H1 (cell line): ENCODE measurements around the gene OR51B6. TPM values are rescaled to one million over a fixed set of nuclear protein-coding genes. Genes with fewer than 3 reads are reported as not detected.

Source experiments
- CTCF ChIA-PET: fragments of 300-600 bp; sonication (Branson Sonifier 250); formaldehyde crosslinking; loops from one replicate; lab custom pipeline; 2021; ENCODE audit not compliant: partially characterized antibody; lab: Charles Lee
- POLR2A ChIA-PET: fragments of 300-600 bp; sonication (Branson Sonifier 250); formaldehyde crosslinking; loops from one replicate; lab custom pipeline; 2021; ENCODE audit warnings: inconsistent platforms; ENCODE audit not compliant: partially characterized antibody; lab: Charles Lee
- DNase-seq, 2 experiments: peaks; one replicate each; pipeline versions ENCODE4 v3.0.0 to v3.0.0-alpha.2; 2010 to 2022; ENCODE audit warnings: low spot score in 2 of 2, low read depth in 1 of 2, mixed read lengths in 1 of 2
- FAIRE-seq: peaks from 2 replicates; lab custom pipeline; 2011; peaks lifted over from hg19 to GRCh38; lab: Jason Lieb, UNC
- H2AFZ ChIP-seq: 2 replicates; pipeline ENCODE4 v1.8.1; 2012; ENCODE audit warnings: low read length, inconsistent platforms
- H2AK5ac ChIP-seq: 2 replicates; pipeline ENCODE4 v1.6.1; 2013; ENCODE audit warnings: low read depth, low read length
- H2BK120ac ChIP-seq: replicated peaks from 2 replicates; pipeline ENCODE3; 2013; ENCODE audit warnings: low read depth, low read length, inconsistent platforms
- H2BK12ac ChIP-seq: 2 replicates; pipeline ENCODE4 v1.6.1; 2013; ENCODE audit warnings: low read depth, low read length
- H2BK15ac ChIP-seq: 2 replicates; pipeline ENCODE4 v1.6.1; 2013; ENCODE audit warnings: low read length
- H2BK20ac ChIP-seq: 2 replicates; pipeline ENCODE4 v1.6.1; 2013; ENCODE audit warnings: low read length
- H2BK5ac ChIP-seq: 2 replicates; pipeline ENCODE4 v1.6.1; 2013; ENCODE audit warnings: low read depth, low read length
- H3K14ac ChIP-seq: 2 replicates; pipeline ENCODE4 v1.6.1; 2013; ENCODE audit warnings: inconsistent platforms; ENCODE audit not compliant: insufficient read length
- H3K18ac ChIP-seq: 2 replicates; pipeline ENCODE4 v1.6.1; 2013; ENCODE audit warnings: low read length; ENCODE audit errors: extremely low read depth
- H3K23ac ChIP-seq: 2 replicates; pipeline ENCODE4 v1.6.1; 2013; ENCODE audit warnings: inconsistent platforms; ENCODE audit not compliant: insufficient read length
- H3K23me2 ChIP-seq: 2 replicates; pipeline ENCODE4 v1.6.1; 2013; ENCODE audit warnings: low read depth, low read length
- H3K27ac ChIP-seq: 2 replicates; pipeline ENCODE4 v1.6.1; 2011; ENCODE audit warnings: low read depth, low read length, inconsistent platforms
- H3K27me3 ChIP-seq, 4 experiments: replicated peaks in 1 of 4; 1 replicate in 1 of 4; 2 replicates in 3 of 4; pipeline versions ENCODE4 v1.6.1 to v1.8.1; 2011 to 2013; ENCODE audit warnings: low read length in 3 of 4, mild to moderate bottlenecking in 3 of 4, inconsistent platforms in 2 of 4, mixed read lengths in 2 of 4, moderate library complexity in 1 of 4; ENCODE audit not compliant: control insufficient read depth in 3 of 4, insufficient read depth in 3 of 4; ENCODE audit errors: extremely low read depth in 1 of 4
- H3K36me3 ChIP-seq, 4 experiments: 2 replicates each; pipeline versions ENCODE4 v1.6.1 to v1.8.1; 2011 to 2013; ENCODE audit warnings: mild to moderate bottlenecking in 4 of 4, low read length in 3 of 4, moderate library complexity in 2 of 4, control low read depth in 1 of 4, inconsistent platforms in 1 of 4; ENCODE audit not compliant: insufficient read depth in 4 of 4, control insufficient read depth in 2 of 4
- H3K4ac ChIP-seq: replicated peaks from 2 replicates; pipeline ENCODE3; 2013; ENCODE audit warnings: low read length, low read depth, mixed read lengths, inconsistent platforms; ENCODE audit not compliant: insufficient read length
- H3K4me1 ChIP-seq, 4 experiments: replicated peaks in 1 of 4; 1 replicate in 1 of 4; 2 replicates in 3 of 4; pipeline versions ENCODE4 v1.6.1 to v1.8.1; 2011 to 2013; ENCODE audit warnings: low read length in 3 of 4, inconsistent platforms in 2 of 4, mixed read lengths in 1 of 4; ENCODE audit not compliant: insufficient read depth in 4 of 4, control insufficient read depth in 3 of 4
- H3K4me2 ChIP-seq, 2 experiments: 2 replicates each; pipeline versions ENCODE4 v1.6.1 to v1.8.1; 2011 to 2013; ENCODE audit warnings: low read depth in 2 of 2, low read length in 2 of 2, control low read depth in 1 of 2, inconsistent platforms in 1 of 2, mild to moderate bottlenecking in 1 of 2; ENCODE audit not compliant: insufficient read depth in 1 of 2
- H3K4me3 ChIP-seq, 4 experiments: fragments of 200-600, 300-600 bp in 1 of 4; sonication (generic), shearing (Covaris generic), sonication (Bioruptor Twin) in 1 of 4; 2 replicates each; pipeline versions ENCODE4 v1.5.1 to v1.8.1; 2011 to 2016; ENCODE audit warnings: low read length in 4 of 4, low read depth in 3 of 4, control low read depth in 2 of 4, inconsistent platforms in 2 of 4, mild to moderate bottlenecking in 2 of 4, mixed read lengths in 1 of 4, moderate library complexity in 1 of 4; ENCODE audit not compliant: insufficient read depth in 2 of 4; ENCODE audit errors: extremely low read depth in 1 of 4
- H3K56ac ChIP-seq: replicated peaks from 2 replicates; pipeline ENCODE3; 2013; ENCODE audit warnings: low read depth, mild to moderate bottlenecking, mixed read lengths, low read length, inconsistent platforms; ENCODE audit not compliant: insufficient read length
- H3K79me1 ChIP-seq: 2 replicates; pipeline ENCODE4 v1.6.1; 2013; ENCODE audit warnings: low read depth, low read length, control low read depth
- H3K79me2 ChIP-seq, 2 experiments: 2 replicates each; pipeline versions ENCODE4 v1.6.1 to v1.8.1; 2012 to 2013; ENCODE audit warnings: low read length in 2 of 2, mild to moderate bottlenecking in 2 of 2, inconsistent platforms in 1 of 2; ENCODE audit not compliant: insufficient read depth in 2 of 2, control insufficient read depth in 1 of 2
- H3K9ac ChIP-seq, 4 experiments: replicated peaks in 1 of 4; 1 replicate in 1 of 4; 2 replicates in 3 of 4; pipeline versions ENCODE4 v1.6.1 to v1.8.1; 2011 to 2013; ENCODE audit warnings: low read depth in 3 of 4, low read length in 3 of 4, control low read depth in 2 of 4, mild to moderate bottlenecking in 2 of 4, moderate library complexity in 2 of 4, inconsistent platforms in 1 of 4; ENCODE audit errors: extremely low read depth in 1 of 4
- H3K9me3 ChIP-seq, 2 experiments: 2 replicates each; pipeline versions ENCODE4 v1.6.1 to v1.8.1; 2012 to 2013; ENCODE audit warnings: mild to moderate bottlenecking in 2 of 2, moderate library complexity in 2 of 2, control low read depth in 1 of 2, inconsistent platforms in 1 of 2, low read depth in 1 of 2, low read length in 1 of 2, mixed read lengths in 1 of 2; ENCODE audit not compliant: insufficient read depth in 2 of 2
- H4K20me1 ChIP-seq, 2 experiments: replicated peaks in 1 of 2; 2 replicates each; pipeline versions ENCODE3 to v1.8.1; 2011 to 2013; ENCODE audit warnings: inconsistent platforms in 2 of 2, low read length in 2 of 2, mild to moderate bottlenecking in 1 of 2; ENCODE audit not compliant: insufficient read depth in 2 of 2, control insufficient read depth in 1 of 2
- H4K5ac ChIP-seq: 2 replicates; pipeline ENCODE4 v1.6.1; 2013; ENCODE audit warnings: low read length, low read depth, mixed read lengths, inconsistent platforms; ENCODE audit not compliant: insufficient read length
- H4K8ac ChIP-seq: 2 replicates; pipeline ENCODE4 v1.8.0; 2013; ENCODE audit warnings: mild to moderate bottlenecking, moderate library complexity, low read length, inconsistent platforms; ENCODE audit not compliant: insufficient read depth; ENCODE audit errors: extremely low read depth
- H4K91ac ChIP-seq: replicated peaks from 2 replicates; pipeline ENCODE3; 2013; ENCODE audit warnings: low read length, mixed read lengths, inconsistent platforms; ENCODE audit not compliant: insufficient read length
- CTBP2 ChIP-seq: IDR thresholded peaks from 2 replicates; pipeline ENCODE4 v1.7.0; 2011; ENCODE audit warnings: borderline replicate concordance, mild to moderate bottlenecking, moderate library complexity, mixed read lengths, low read length; ENCODE audit not compliant: insufficient read depth, insufficient read length
- FOSL1 ChIP-seq: IDR thresholded peaks from 2 replicates; pipeline ENCODE4 v1.6.1; 2011; ENCODE audit warnings: mild to moderate bottlenecking, low read depth, low read length, moderate library complexity; ENCODE audit not compliant: insufficient read depth
- HDAC2 ChIP-seq, 2 experiments: fragments of 300-600 bp in 1 of 2; sonication (generic) in 1 of 2; IDR thresholded peaks; 2 replicates each; pipeline ENCODE4 v1.6.1; 2011 to 2012; ENCODE audit warnings: low read depth in 2 of 2, low read length in 2 of 2, mild to moderate bottlenecking in 2 of 2, moderate library complexity in 2 of 2, borderline replicate concordance in 1 of 2, inconsistent platforms in 1 of 2
- JUN ChIP-seq: IDR thresholded peaks from 2 replicates; pipeline ENCODE4 v1.6.1; 2011; ENCODE audit warnings: low read depth, mild to moderate bottlenecking, improper control_type of control experiment, low read length
- MAX ChIP-seq: IDR thresholded peaks from 2 replicates; pipeline ENCODE4 v1.6.1; 2012; ENCODE audit warnings: inconsistent platforms
- RNF2 ChIP-seq: fragments of 200-900, 300-1000 bp; sonication (generic); IDR thresholded peaks from 2 replicates; pipeline ENCODE4 v1.7.1; 2016; ENCODE audit warnings: borderline replicate concordance, low read depth, mild to moderate bottlenecking, antibody characterized with exemption, low read length; ENCODE audit not compliant: poor library complexity, severe bottlenecking; ENCODE audit errors: missing control alignments
- SAP30 ChIP-seq: fragments of 300-600 bp; sonication (generic); IDR thresholded peaks from 2 replicates; pipeline ENCODE4 v1.7.1; 2012; ENCODE audit warnings: low read length, moderate library complexity, mild to moderate bottlenecking, inconsistent platforms; ENCODE audit not compliant: insufficient read depth, insufficient replicate concordance
- SIX5 ChIP-seq: IDR thresholded peaks from 2 replicates; pipeline ENCODE4 v1.6.1; 2011; ENCODE audit warnings: mild to moderate bottlenecking, low read depth, low read length
- TAF1 ChIP-seq: IDR thresholded peaks from 2 replicates; pipeline ENCODE4 v1.6.1; 2011; ENCODE audit warnings: mild to moderate bottlenecking, low read depth, low read length
- TAF7 ChIP-seq: optimal IDR thresholded peaks from 2 replicates; pipeline ENCODE3; 2011; ENCODE audit warnings: low read depth, mild to moderate bottlenecking, inconsistent platforms, low read length, moderate library complexity, borderline replicate concordance
- TEAD4 ChIP-seq: IDR thresholded peaks from 2 replicates; pipeline ENCODE4 v1.6.1; 2012; ENCODE audit warnings: low read depth, low read length, inconsistent platforms, mixed read lengths
- USF2 ChIP-seq: IDR thresholded peaks from 2 replicates; pipeline ENCODE4 v1.6.1; 2011; ENCODE audit warnings: low read length, improper control_type of control experiment
- WGBS, 2 experiments: shearing (Covaris generic) in 1 of 2; methylation state at CpG; one replicate each; pipeline versions ENCODE4 v1.1.6 to v1.1.7; 2013 to 2015; ENCODE audit warnings: low lambda C conversion rate in 2 of 2, mixed read lengths in 2 of 2, inconsistent platforms in 1 of 2, low coverage in 1 of 2, missing lambda C conversion rate in 1 of 2; ENCODE audit not compliant: insufficient replicate concordance in 2 of 2, insufficient coverage in 1 of 2, insufficient read length in 1 of 2; ENCODE audit errors: extremely low coverage in 1 of 2, missing lambda C conversion rate in 1 of 2; 5-methylcytosine and 5-hydroxymethylcytosine counted together
- polyA plus RNA-seq, 7 experiments: library from polyadenylated mRNA; depleted of rRNA in 3 of 7; stranded (reverse) in 5 of 7; unstranded in 2 of 7; fragments of >200 nt in 5 of 7; fragments of 200-250 nt in 2 of 7; gene quantifications; 1 replicate in 5 of 7; 2 replicates in 1 of 7; 4 replicates in 1 of 7; pipeline versions ENCODE4 v1.2.1 to v1.2.3, GENCODE V29; 2011 to 2013; ENCODE audit warnings: missing spikeins in 2 of 7, mixed read lengths in 2 of 7
- total RNA-seq: library from RNA; stranded (reverse); fragmentation: NEBNext Ultra II Directional; extraction: Animal tissue kit (Norgen Biotek cat#: 25700); gene quantifications from 2 replicates; pipeline ENCODE4 v1.2.1, GENCODE V29; 2021

Gene OR51B6
- total and polyA plus RNA-seq, 2 of the 8 experiments (the other 6 are each of a cell fraction or from before 2014, with no cell fraction given) = not detected

- no peak for FAIRE-seq
- no peak within 1 kb of the TSS for H3K14ac ChIP-seq
- no peaks in the 10 kb centered on the region for H3K27me3 ChIP-seq
- DNase-seq = no peak
- H3K36me3 ChIP-seq = no peaks in the 10 kb centered on the region
- H3K9ac ChIP-seq = no peak within 1 kb of the TSS
- H3K23ac ChIP-seq = no peak within 1 kb of the TSS
- no peak within 1 kb of the TSS for H2BK20ac ChIP-seq
- 75% methylated on average over 3 of the region's 3 CpGs; no CpG with 5 or more reads in 1 of the 2 experiments for WGBS, 2 experiments
- no peak within 1 kb of the TSS for H3K56ac ChIP-seq
- no peak within 1 kb of the TSS for H2AFZ ChIP-seq
- H3K4me3 ChIP-seq = no peak within 1 kb of the TSS
- H4K5ac ChIP-seq = no peak within 1 kb of the TSS
- no peaks in the 10 kb centered on the region for H3K79me2 ChIP-seq
- no peak within 1 kb of the TSS for H2BK12ac ChIP-seq
- H2BK120ac ChIP-seq = no peak within 1 kb of the TSS
- H3K27ac ChIP-seq = no peak within 1 kb of the TSS
- H2BK15ac ChIP-seq = no peak within 1 kb of the TSS
- no peak within 1 kb of the TSS for H3K18ac ChIP-seq
- ChIA-PET POLR2A (no interaction called here), CTCF (no interaction called here)
- H3K79me1 ChIP-seq = no peaks in the 10 kb centered on the region
- H4K20me1 ChIP-seq = no peaks in the 10 kb centered on the region
- no peaks in the 10 kb centered on the region for H3K4me1 ChIP-seq
- H2AK5ac ChIP-seq = no peak within 1 kb of the TSS
- H3K23me2 ChIP-seq = no peaks in the 10 kb centered on the region
- H3K4me2 ChIP-seq = no peak within 1 kb of the TSS
- H2BK5ac ChIP-seq = no peak within 1 kb of the TSS
- H3K9me3 ChIP-seq = no peaks in the 10 kb centered on the region
- H3K4ac ChIP-seq = no peak within 1 kb of the TSS
- no peak within 1 kb of the TSS for H4K8ac ChIP-seq
- no peak within 1 kb of the TSS for H4K91ac ChIP-seq
- no peak for TF ChIP-seq CTBP2
- TF ChIP-seq HDAC2 (IDR thresholded peaks at IDR 0.05; ENCODE audit: borderline replicate concordance in 1 of 2, low read depth in 2 of 2, low read length in 2 of 2) = no peak
- TF ChIP-seq MAX = no peak
- no peak for TF ChIP-seq JUN
- no peak for TF ChIP-seq FOSL1
- no peak for TF ChIP-seq TEAD4
- no peak for TF ChIP-seq TAF7
- no peak for TF ChIP-seq RNF2
- no peak for TF ChIP-seq SAP30
- no peak for TF ChIP-seq USF2
- TF ChIP-seq TAF1 = no peak
- no peak for TF ChIP-seq SIX5
These were observed 27.1 kb upstream of the OR51B6 start, which contains the start of gene OR51B2 for GRCh38 chr11:5324197-5324596. OR51B2 (minus strand) TSS chr11:5324297; CDS start chr11:5324297, 0 bp downstream.
